HUES6 (cell line): Measurements from ENCODE around the gene ADORA1.

Source experiments
- H3K27ac ChIP-seq: 2 replicates; pipeline ENCODE4 v1.7.0; 2013; ENCODE audit warnings: low read depth, mild to moderate bottlenecking, low read length, inconsistent platforms
- H3K27me3 ChIP-seq: 2 replicates; pipeline ENCODE4 v1.6.1; 2013; ENCODE audit warnings: low read length; ENCODE audit not compliant: control insufficient read depth, insufficient read depth
- H3K36me3 ChIP-seq: 2 replicates; pipeline ENCODE4 v1.6.1; 2013; ENCODE audit warnings: low read length; ENCODE audit not compliant: control insufficient read depth, insufficient read depth
- H3K4me1 ChIP-seq: 2 replicates; pipeline ENCODE4 v1.6.1; 2013; ENCODE audit warnings: low read length; ENCODE audit not compliant: control insufficient read depth, insufficient read depth
- H3K4me3 ChIP-seq: 2 replicates; pipeline ENCODE4 v1.5.1; 2013; ENCODE audit warnings: low read depth, low read length
- H3K9ac ChIP-seq: one replicate; pipeline ENCODE4 v1.6.1; 2013; ENCODE audit warnings: mild to moderate bottlenecking, low read length
- H3K9me3 ChIP-seq: 2 replicates; pipeline ENCODE4 v1.6.1; 2013; ENCODE audit warnings: low read depth, low read length; ENCODE audit not compliant: control insufficient read depth, insufficient read depth

The ADORA1 gene

DNA sequence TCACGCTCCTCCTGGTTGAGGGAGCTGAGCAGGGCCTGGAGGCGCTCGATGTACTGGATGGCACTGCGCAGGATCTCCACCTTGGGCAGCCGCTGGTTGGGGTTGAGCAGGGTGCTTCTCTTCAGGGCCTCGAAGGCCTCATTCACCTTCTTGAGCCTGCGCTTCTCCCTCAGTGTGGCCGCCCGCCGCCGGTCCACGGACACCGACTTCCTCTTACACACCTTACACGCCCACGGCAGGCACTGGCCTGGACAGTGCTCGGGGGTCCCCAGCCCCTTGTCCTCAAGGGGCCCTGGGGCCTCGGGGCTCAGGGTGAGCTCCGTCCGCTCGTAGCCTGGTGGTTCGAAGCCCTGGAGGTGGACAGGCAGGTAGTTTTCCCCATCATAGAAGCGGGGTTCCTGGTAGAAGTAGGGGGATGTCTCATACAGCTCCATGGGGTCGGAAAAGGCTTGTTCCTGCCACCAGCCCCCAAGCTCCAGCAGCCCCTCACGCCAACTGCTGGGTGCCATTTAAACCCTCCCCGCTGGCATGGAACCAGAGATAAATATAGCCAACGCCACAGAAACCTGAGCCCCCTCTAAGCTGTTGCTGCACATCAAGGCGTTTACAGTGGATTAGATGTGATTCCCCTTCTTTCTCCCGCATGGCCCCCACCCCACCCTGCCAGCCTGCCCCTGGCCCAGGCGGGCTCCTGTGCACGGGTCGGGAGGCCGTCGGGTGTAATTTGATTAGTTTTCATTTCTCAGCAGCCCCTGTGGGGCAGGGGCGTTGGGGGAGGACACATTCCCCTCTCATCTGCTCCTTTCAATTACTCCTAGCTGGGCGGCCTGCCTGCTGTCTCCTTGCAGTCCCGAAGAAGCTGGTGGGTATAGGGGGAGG is 41.8 kb upstream of the ADORA1 start, which contains the start of gene MYOG:
Gene MYOG (minus strand): TSS at position 485 of the 879 bp plus-strand sequence. CDS start 51 bp downstream, at position 434.
- H3K36me3 ChIP-seq: no peaks in the 10 kb centered on the region
- H3K4me1 ChIP-seq: peaks cover 31% of the 10 kb centered on the region
- H3K9ac ChIP-seq: no peak within 1 kb of the TSS
- no peaks in the 10 kb centered on the region for H3K27me3 ChIP-seq
- no peaks in the 10 kb centered on the region for H3K9me3 ChIP-seq
- no peak within 1 kb of the TSS for H3K27ac ChIP-seq
- H3K4me3 ChIP-seq: no peak within 1 kb of the TSS

DNA sequence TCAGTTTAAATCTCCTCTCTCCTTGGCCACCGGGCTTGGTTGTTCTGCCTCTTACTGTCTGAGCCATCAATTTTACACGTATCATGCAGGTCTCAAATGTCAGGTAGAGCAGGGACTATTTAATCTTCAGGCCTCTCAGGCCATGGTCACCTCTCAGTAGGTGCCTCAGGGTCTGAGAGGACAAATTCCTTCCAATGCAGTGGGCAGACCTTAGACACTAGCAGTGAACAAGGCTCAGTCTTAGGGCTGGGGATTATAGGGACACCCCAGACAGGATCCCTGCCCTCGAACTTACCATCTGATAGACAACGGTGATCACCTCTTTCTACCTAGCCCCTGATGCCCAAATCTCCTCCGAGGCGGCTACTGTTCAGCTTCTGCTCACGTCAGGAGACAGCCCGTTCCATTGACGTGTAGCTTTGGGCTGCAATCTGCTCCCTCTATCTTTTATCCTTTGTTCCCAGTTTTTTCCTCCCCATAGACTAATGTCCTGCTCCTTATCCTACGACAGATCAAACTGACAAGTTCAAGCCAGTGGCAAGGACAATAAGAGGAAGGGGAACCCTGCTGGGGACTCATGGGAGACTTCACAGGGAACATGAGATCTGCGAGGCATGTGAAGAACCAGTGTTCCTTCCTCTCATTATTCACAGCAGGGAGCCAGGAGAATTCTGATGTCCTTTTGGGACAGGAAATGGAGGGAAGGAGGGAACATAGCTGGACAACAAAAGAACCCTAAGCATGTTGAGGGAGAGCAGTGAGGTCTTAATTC is 40.3 kb upstream of the ADORA1 start:
- Histone ChIP-seq H3K36me3 (no peaks in the 10 kb centered on the region), H3K4me3 (no peak overlapping the region), H3K27ac (no peak overlapping the region), H3K9me3 (no peaks in the 10 kb centered on the region), H3K4me1 (peaks cover 20% of the 10 kb centered on the region), H3K9ac (no peak overlapping the region), H3K27me3 (no peaks in the 10 kb centered on the region)

DNA sequence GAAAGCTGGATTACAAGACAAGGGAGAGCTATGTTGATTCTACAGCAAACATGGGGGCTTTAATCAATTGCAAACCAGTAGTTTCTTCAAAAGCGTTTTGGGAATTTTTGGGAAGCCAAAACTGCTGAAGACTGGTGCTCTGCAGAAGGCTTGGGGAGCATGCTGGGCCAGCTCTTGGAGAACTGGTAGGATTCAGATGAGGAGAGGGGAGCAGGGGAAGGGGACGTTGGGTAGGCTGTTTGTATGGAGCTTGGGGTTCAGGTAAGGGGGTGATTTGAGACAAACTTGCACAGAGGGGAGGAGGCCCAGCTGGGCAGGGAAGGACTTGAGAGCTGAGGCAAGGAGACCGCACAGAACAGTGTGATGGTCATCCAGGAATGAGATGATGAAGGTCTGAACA is 39.1 kb upstream of the ADORA1 start:
- H3K36me3 ChIP-seq: no peaks in the 10 kb centered on the region
- H3K9me3 ChIP-seq: peaks cover 1% of the 10 kb centered on the region; the same call in 1 of the 2 replicates
- no peak overlapping the region for H3K9ac ChIP-seq
- H3K27me3 ChIP-seq: no peaks in the 10 kb centered on the region
- H3K4me3 ChIP-seq: no peak overlapping the region
- H3K4me1 ChIP-seq: peaks cover 13% of the 10 kb centered on the region; the same call in 1 of the 2 replicates
- H3K27ac ChIP-seq: no peak overlapping the region

DNA sequence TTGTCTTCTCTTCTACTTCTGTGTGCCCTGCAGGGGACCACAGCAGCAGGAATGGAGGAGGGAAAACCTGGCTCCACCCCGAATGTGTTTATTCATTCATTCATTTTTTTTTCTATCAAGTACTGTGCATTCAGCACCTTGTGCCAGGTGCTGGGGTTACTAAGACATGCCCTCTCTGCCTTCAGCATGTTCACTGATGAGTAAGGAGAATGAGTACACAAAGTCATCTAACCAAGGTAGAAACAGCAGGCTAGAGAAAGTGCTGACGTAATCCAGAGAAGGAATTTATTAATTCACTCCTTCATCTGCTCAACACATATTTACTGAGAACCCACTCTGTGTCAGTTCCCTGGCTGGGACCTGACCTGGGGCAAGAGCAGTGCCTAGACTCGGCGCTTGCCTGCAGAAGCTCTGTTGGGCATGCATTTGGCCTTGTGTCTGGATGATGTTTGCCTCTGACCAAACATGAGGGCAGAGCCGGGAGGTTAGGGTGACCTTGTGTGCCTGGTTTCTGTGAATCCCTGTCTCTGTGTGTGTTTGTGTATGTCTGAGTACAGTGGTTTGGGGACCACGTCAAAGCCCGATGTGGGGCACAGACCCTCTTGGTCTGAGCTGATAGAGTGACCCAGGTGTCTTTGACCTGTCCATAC is 38.4 kb upstream of the ADORA1 start:
- Histone ChIP-seq H3K4me3 (no peak overlapping the region), H3K9ac (no peak overlapping the region), H3K9me3 (peaks cover 8% of the 10 kb centered on the region; the same call in 1 of the 2 replicates), H3K4me1 (peaks cover 12% of the 10 kb centered on the region; the same call in 1 of the 2 replicates), H3K27ac (no peak overlapping the region), H3K36me3 (no peaks in the 10 kb centered on the region), H3K27me3 (no peaks in the 10 kb centered on the region)

DNA sequence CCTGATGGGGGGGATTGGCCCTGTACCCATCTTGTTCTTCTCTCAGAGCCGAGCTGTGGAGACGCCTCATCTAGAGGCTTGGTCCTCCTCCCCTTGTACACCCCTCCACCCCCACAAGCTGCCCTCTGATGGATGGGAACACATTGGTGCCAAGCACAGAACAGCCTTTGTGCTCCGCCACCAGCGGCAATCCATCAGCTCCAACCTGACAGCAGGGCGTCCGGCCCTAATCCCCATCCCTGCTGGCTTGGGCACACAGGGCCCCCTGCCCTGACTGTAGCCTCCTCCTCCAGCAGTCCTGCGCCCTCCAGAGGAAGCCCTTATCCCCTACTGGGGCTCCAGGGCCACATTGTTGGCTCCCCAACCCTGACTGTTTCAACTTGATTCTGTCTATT is 37.9 kb upstream of the ADORA1 start:
- Histone ChIP-seq H3K27me3 (no peaks in the 10 kb centered on the region), H3K4me3 (no peak overlapping the region)

DNA sequence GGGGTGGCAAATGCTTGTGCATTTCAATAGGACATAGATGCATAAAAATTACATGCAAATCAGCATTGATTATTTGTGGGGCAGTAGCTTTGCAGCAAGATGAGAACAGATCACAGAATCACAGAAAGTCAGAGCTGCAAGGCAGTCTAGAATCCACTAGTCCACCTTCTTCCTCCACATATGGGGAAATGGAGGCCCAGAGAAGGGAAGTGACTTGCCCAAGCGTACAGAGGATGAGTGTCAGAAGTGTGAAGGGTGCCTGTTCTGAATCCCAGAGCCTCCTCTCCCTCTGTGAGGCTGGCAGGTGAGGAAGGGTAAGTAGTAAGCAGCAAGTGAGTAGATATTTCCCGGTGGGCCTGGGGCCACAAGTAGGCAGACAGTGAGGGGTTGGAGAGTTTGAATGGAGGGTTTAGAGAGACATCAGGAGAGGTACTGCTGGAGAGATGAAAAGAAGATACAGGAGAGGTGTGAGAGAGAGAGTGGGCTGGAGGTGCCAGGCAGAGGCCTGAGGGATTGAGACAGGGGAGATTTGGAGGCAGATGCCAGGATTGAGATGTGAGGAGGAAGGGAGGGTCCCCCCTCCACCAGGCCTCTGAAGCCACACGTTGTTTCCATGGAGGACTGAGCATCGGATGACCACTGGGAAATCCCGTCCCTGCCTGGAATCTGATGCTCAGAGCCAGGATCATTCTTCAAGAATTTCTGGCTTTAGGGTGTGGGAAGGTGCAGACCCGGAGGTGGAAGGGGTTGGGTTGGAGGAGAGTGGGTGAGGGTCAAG is 36.9 kb upstream of the ADORA1 start:
- H3K9me3 ChIP-seq: peaks cover 21% of the 10 kb centered on the region
- H3K27ac ChIP-seq: no peak overlapping the region
- no peak overlapping the region for H3K9ac ChIP-seq
- no peaks in the 10 kb centered on the region for H3K27me3 ChIP-seq
- H3K4me3 ChIP-seq: no peak overlapping the region
- H3K4me1 ChIP-seq: peaks cover 9% of the 10 kb centered on the region; the same call in 1 of the 2 replicates
- H3K36me3 ChIP-seq: no peaks in the 10 kb centered on the region

More for the DNA sequence above, 37.9 kb upstream of the ADORA1 start:
- H3K9ac ChIP-seq: no peak overlapping the region
- peaks cover 13% of the 10 kb centered on the region; the same call in 1 of the 2 replicates for H3K9me3 ChIP-seq
- no peaks in the 10 kb centered on the region for H3K36me3 ChIP-seq
- peaks cover 9% of the 10 kb centered on the region; the same call in 1 of the 2 replicates for H3K4me1 ChIP-seq
- no peak overlapping the region for H3K27ac ChIP-seq

DNA sequence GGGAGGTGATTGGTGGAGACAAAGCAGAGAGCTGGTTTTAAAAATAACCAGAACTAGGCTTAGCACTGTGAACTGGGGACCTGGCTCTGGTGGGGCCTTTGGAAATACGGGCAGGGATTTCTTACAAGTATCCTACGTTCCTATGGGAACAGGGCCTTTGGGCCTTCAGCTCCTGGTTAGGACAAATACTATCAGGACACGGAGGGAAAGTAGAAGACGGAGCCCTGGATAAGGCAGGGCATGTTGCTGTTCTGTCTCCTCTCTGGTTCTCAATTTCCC is 36.4 kb upstream of the ADORA1 start:
- no peaks in the 10 kb centered on the region for H3K36me3 ChIP-seq
- no peak overlapping the region for H3K9ac ChIP-seq
- no peaks in the 10 kb centered on the region for H3K27me3 ChIP-seq
- peaks cover 26% of the 10 kb centered on the region for H3K9me3 ChIP-seq
- H3K4me3 ChIP-seq: no peak overlapping the region
- no peak overlapping the region for H3K27ac ChIP-seq
- peaks cover 9% of the 10 kb centered on the region; the same call in 1 of the 2 replicates for H3K4me1 ChIP-seq

DNA sequence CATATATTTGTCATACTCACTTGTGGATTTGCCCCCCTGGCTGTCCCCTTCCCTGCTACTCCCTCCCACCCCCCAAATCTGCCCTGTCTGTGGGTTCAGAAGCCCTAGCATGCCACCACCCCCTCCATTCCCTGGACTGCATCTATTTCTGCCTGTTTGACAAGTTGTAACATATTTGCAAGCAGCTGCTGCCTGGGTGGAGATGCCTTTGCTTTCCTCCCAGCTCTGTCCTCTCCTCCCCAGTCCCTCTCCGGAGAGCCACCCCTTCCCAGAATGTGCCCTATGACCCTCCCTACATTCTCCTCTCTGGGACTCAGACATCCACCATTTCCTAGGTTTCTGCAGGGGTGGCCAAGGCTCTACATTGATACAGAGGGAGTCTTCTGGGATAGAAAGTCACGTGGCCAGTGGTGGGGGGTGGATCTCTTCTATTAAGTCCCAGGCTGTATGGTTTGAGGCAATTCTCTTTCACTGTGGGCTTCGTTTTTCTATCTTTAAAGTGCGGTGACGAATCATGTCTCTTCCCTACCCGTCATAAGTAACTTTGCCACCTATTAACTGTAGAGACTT is 35.7 kb upstream of the ADORA1 start:
- Histone ChIP-seq H3K36me3 (no peaks in the 10 kb centered on the region), H3K4me1 (peaks cover 6% of the 10 kb centered on the region; the same call in 1 of the 2 replicates), H3K9ac (no peak overlapping the region), H3K27ac (no peak overlapping the region), H3K9me3 (peaks cover 31% of the 10 kb centered on the region), H3K27me3 (no peaks in the 10 kb centered on the region), H3K4me3 (no peak overlapping the region)

DNA sequence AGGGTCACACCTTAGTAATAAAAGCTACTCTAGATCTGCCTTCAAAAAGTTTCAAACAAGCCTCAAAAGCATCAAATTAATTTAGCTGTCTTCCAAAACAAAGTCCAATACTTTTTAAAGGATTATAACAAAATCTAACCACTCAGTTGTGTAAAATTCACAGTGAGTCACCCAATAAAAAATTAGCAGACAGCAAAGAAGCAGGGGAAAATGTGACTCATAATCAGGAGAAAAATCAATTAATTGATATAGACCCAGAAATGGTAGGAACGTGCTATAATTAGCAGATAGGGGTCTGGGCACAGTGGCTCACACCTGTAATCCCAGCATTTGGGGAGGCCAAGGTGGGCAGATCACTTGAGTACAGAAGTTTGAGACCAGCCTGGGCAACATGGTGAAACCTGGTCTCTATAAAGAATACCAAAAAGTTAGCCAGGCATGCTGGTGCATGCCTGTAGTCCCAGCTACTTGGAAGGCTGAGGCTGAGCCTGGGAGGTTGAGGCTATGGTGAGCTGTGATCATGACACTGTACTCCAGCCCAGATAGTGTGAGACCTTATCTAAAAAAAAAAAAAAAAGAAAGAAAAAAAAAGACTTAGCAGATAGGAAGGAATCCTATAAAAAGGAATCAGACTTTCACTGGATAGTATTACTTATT is 33.6 kb upstream of the ADORA1 start:
- H3K27ac ChIP-seq: no peak overlapping the region
- H3K4me1 ChIP-seq: no peaks in the 10 kb centered on the region
- no peaks in the 10 kb centered on the region for H3K36me3 ChIP-seq

More for the DNA sequence above, 33.6 kb upstream of the ADORA1 start:
- no peak overlapping the region for H3K4me3 ChIP-seq
- H3K9me3 ChIP-seq: peaks cover 35% of the 10 kb centered on the region
- no peaks in the 10 kb centered on the region for H3K27me3 ChIP-seq
- H3K9ac ChIP-seq: no peak overlapping the region
